HepG2 (cell line): ENCODE results near the gene JPH4. TPM values are rescaled to one million over a fixed set of nuclear protein-coding genes. Genes with fewer than 3 reads are reported as not detected.

Source experiments
- HMG20B ChIP-seq: conservative IDR thresholded peaks from 2 replicates; pipeline ENCODE4 v1.6.1; 2016; ENCODE audit warnings: missing genetic modification reagents, missing compliant biosample characterization
- HOXA9 ChIP-seq: sonication (generic); formaldehyde crosslinking; IDR thresholded peaks from 2 replicates; pipeline ENCODE4 v1.8.1; 2022; ENCODE audit warnings: missing genetic modification reagents, mild to moderate bottlenecking, moderate library complexity, borderline replicate concordance
- KDM2A ChIP-seq: sonication (generic); formaldehyde crosslinking; IDR thresholded peaks from 2 replicates; pipeline ENCODE4 v1.4.0; 2020; ENCODE audit warnings: low read depth, missing genetic modification reagents, borderline replicate concordance
- MAF1 ChIP-seq: sonication (generic); formaldehyde crosslinking; IDR thresholded peaks from 2 replicates; pipeline ENCODE4 v1.5.0; 2020; ENCODE audit warnings: missing genetic modification reagents, borderline replicate concordance
- RARG ChIP-seq: sonication (generic); formaldehyde crosslinking; IDR thresholded peaks from 2 replicates; pipeline ENCODE4 v1.4.0; 2020; ENCODE audit warnings: low read depth, mild to moderate bottlenecking, missing genetic modification reagents
- RFXAP ChIP-seq: sonication (generic); formaldehyde crosslinking; IDR thresholded peaks from 2 replicates; pipeline ENCODE4 v1.4.0; 2020; ENCODE audit warnings: missing genetic modification reagents, borderline replicate concordance
- XBP1 ChIP-seq: sonication (generic); formaldehyde crosslinking; IDR thresholded peaks from 2 replicates; pipeline ENCODE4 v1.5.0; 2020; ENCODE audit warnings: missing genetic modification reagents
- ZNF547 ChIP-seq: sonication (generic); formaldehyde crosslinking; IDR thresholded peaks from 2 replicates; pipeline ENCODE4 v1.5.1; 2020; ENCODE audit warnings: mild to moderate bottlenecking, missing genetic modification reagents
- ZSCAN25 ChIP-seq: sonication (generic); formaldehyde crosslinking; IDR thresholded peaks from 2 replicates; pipeline ENCODE4 v1.8.0; 2022; ENCODE audit warnings: mild to moderate bottlenecking, missing genetic modification reagents
- polyA plus RNA-seq, 8 experiments: library from polyadenylated mRNA; depleted of rRNA in 3 of 8; stranded (reverse) in 7 of 8; unstranded in 1 of 8; fragments of >200 nt; fragmentation: Illumina TruSeq in 4 of 8; extraction: Trizol in 4 of 8; gene quantifications; 2 replicates each; pipeline versions ENCODE4 v1.2.1 to v1.2.3, GENCODE V29; 2011 to 2016; ENCODE audit warnings: low read depth in 4 of 8, missing spikeins in 1 of 8, mixed read lengths in 1 of 8; ENCODE audit not compliant: insufficient read depth in 1 of 8
- total RNA-seq, 5 experiments: library from RNA; depleted of rRNA; stranded (reverse); fragments of >200 nt; fragmentation: Illumina TruSeq; extraction: Trizol; gene quantifications; 2 replicates each; pipeline ENCODE4 v1.2.3, GENCODE V29; 2016; ENCODE audit warnings: low read depth in 1 of 5
- TF ChIP-seq, protein P1 (sequence below): sonication (generic); formaldehyde crosslinking; IDR thresholded peaks from 2 replicates; pipeline ENCODE4 v1.5.0; 2020; ENCODE audit warnings: mild to moderate bottlenecking, missing genetic modification reagents
- TF ChIP-seq, protein P2 (sequence below): sonication (generic); formaldehyde crosslinking; IDR thresholded peaks from 2 replicates; pipeline ENCODE4 v1.4.0; 2020; ENCODE audit warnings: missing genetic modification reagents
- TF ChIP-seq, protein P3 (sequence below), 2 experiments: sonication (generic) in 1 of 2; formaldehyde crosslinking in 1 of 2; IDR thresholded peaks; 2 replicates each; pipeline versions ENCODE4 v1.5.1 to v1.6.1; 2011 to 2020; ENCODE audit warnings: borderline replicate concordance in 1 of 2, low read depth in 1 of 2, low read length in 1 of 2, mild to moderate bottlenecking in 1 of 2, missing genetic modification reagents in 1 of 2, moderate library complexity in 1 of 2
- TF ChIP-seq, protein P4 (sequence below): sonication (generic); formaldehyde crosslinking; conservative IDR thresholded peaks from 2 replicates; pipeline ENCODE4 v1.4.0; 2020; ENCODE audit warnings: missing genetic modification reagents
- TF ChIP-seq, protein P5 (sequence below): sonication (generic); formaldehyde crosslinking; IDR thresholded peaks from 2 replicates; pipeline ENCODE4 v1.4.0; 2020; ENCODE audit warnings: missing genetic modification reagents

Gene JPH4
- total and polyA plus RNA-seq, 2 of the 13 experiments (the other 11 are each of a cell fraction or from before 2014, with no cell fraction given) = 0.08 to 0.22 TPM

DNA sequence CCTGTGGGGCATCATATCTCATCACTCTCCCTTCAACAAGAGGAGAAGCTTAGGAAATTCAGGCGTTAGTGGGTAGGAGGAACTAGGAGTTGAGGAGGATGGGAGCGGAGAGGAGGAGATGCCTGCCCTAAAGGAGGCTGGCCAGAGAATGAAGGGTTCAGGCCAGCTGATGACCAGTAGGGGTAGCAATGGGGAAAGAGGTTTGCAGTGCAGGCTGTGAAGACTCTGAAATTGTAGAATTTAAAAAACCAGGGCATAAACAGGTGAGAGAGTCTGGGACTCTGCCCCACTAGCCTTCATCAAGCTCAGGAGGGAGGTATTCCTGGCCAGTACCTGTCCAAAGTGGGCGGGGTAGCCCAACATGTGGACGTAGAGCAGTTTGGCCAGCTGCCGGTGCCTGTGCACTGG is 11.8 kb downstream of the JPH4 start (continued):
- TF ChIP-seq, protein P1, sequence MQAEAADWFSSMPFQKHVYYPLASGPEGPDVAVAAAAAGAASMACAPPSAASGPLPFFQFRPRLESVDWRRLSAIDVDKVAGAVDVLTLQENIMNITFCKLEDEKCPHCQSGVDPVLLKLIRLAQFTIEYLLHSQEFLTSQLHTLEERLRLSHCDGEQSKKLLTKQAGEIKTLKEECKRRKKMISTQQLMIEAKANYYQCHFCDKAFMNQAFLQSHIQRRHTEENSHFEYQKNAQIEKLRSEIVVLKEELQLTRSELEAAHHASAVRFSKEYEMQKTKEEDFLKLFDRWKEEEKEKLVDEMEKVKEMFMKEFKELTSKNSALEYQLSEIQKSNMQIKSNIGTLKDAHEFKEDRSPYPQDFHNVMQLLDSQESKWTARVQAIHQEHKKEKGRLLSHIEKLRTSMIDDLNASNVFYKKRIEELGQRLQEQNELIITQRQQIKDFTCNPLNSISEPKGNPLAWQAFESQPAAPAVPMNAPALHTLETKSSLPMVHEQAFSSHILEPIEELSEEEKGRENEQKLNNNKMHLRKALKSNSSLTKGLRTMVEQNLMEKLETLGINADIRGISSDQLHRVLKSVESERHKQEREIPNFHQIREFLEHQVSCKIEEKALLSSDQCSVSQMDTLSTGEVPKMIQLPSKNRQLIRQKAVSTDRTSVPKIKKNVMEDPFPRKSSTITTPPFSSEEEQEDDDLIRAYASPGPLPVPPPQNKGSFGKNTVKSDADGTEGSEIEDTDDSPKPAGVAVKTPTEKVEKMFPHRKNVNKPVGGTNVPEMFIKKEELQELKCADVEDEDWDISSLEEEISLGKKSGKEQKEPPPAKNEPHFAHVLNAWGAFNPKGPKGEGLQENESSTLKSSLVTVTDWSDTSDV (CRISPR knock-in tag) = no peak
- no peak for TF ChIP-seq RFXAP (CRISPR knock-in tag)
- TF ChIP-seq RARG (CRISPR knock-in tag) = no peak
- no peak for TF ChIP-seq HOXA9
- no peak for TF ChIP-seq ZNF547 (CRISPR knock-in tag)
- TF ChIP-seq HMG20B (CRISPR knock-in tag) = no peak
- no peak for TF ChIP-seq MAF1
- TF ChIP-seq, protein P2, sequence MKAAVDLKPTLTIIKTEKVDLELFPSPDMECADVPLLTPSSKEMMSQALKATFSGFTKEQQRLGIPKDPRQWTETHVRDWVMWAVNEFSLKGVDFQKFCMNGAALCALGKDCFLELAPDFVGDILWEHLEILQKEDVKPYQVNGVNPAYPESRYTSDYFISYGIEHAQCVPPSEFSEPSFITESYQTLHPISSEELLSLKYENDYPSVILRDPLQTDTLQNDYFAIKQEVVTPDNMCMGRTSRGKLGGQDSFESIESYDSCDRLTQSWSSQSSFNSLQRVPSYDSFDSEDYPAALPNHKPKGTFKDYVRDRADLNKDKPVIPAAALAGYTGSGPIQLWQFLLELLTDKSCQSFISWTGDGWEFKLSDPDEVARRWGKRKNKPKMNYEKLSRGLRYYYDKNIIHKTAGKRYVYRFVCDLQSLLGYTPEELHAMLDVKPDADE (CRISPR knock-in tag) = no peak
- TF ChIP-seq, protein P3, sequence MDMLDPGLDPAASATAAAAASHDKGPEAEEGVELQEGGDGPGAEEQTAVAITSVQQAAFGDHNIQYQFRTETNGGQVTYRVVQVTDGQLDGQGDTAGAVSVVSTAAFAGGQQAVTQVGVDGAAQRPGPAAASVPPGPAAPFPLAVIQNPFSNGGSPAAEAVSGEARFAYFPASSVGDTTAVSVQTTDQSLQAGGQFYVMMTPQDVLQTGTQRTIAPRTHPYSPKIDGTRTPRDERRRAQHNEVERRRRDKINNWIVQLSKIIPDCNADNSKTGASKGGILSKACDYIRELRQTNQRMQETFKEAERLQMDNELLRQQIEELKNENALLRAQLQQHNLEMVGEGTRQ (IDR thresholded peaks at IDR 0.05; ENCODE audit: low read depth, low read length) = no peak
- TF ChIP-seq, protein P3 (CRISPR knock-in tag; IDR thresholded peaks at IDR 0.05; ENCODE audit: borderline replicate concordance) = no peak
- TF ChIP-seq XBP1 (CRISPR knock-in tag) = no peak
- TF ChIP-seq, protein P4, sequence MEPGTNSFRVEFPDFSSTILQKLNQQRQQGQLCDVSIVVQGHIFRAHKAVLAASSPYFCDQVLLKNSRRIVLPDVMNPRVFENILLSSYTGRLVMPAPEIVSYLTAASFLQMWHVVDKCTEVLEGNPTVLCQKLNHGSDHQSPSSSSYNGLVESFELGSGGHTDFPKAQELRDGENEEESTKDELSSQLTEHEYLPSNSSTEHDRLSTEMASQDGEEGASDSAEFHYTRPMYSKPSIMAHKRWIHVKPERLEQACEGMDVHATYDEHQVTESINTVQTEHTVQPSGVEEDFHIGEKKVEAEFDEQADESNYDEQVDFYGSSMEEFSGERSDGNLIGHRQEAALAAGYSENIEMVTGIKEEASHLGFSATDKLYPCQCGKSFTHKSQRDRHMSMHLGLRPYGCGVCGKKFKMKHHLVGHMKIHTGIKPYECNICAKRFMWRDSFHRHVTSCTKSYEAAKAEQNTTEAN (CRISPR knock-in tag) = no peak
- no peak for TF ChIP-seq KDM2A (CRISPR knock-in tag)
- no peak for TF ChIP-seq ZSCAN25 (CRISPR knock-in tag)
- TF ChIP-seq, protein P5, sequence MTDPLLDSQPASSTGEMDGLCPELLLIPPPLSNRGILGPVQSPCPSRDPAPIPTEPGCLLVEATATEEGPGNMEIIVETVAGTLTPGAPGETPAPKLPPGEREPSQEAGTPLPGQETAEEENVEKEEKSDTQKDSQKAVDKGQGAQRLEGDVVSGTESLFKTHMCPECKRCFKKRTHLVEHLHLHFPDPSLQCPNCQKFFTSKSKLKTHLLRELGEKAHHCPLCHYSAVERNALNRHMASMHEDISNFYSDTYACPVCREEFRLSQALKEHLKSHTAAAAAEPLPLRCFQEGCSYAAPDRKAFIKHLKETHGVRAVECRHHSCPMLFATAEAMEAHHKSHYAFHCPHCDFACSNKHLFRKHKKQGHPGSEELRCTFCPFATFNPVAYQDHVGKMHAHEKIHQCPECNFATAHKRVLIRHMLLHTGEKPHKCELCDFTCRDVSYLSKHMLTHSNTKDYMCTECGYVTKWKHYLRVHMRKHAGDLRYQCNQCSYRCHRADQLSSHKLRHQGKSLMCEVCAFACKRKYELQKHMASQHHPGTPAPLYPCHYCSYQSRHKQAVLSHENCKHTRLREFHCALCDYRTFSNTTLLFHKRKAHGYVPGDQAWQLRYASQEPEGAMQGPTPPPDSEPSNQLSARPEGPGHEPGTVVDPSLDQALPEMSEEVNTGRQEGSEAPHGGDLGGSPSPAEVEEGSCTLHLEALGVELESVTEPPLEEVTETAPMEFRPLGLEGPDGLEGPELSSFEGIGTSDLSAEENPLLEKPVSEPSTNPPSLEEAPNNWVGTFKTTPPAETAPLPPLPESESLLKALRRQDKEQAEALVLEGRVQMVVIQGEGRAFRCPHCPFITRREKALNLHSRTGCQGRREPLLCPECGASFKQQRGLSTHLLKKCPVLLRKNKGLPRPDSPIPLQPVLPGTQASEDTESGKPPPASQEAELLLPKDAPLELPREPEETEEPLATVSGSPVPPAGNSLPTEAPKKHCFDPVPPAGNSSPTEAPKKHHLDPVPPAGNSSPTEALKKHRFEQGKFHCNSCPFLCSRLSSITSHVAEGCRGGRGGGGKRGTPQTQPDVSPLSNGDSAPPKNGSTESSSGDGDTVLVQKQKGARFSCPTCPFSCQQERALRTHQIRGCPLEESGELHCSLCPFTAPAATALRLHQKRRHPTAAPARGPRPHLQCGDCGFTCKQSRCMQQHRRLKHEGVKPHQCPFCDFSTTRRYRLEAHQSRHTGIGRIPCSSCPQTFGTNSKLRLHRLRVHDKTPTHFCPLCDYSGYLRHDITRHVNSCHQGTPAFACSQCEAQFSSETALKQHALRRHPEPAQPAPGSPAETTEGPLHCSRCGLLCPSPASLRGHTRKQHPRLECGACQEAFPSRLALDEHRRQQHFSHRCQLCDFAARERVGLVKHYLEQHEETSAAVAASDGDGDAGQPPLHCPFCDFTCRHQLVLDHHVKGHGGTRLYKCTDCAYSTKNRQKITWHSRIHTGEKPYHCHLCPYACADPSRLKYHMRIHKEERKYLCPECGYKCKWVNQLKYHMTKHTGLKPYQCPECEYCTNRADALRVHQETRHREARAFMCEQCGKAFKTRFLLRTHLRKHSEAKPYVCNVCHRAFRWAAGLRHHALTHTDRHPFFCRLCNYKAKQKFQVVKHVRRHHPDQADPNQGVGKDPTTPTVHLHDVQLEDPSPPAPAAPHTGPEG (CRISPR knock-in tag) = 0 out of 2 replicates have a peak, but pooled peaks have one; percentile 4
